Hippocampal formation (tissue), 2 donors: ENCODE measurements around the gene CCHCR1.
"Not testable (repeated sequence)": the region's sequence is repeated elsewhere in the genome, so short reads cannot be mapped to it uniquely, and the experiment has no call there.

Experiments
- DNase-seq, 2 donors: peaks; one replicate each; lab custom pipeline; 2025; lab: John Stamatoyannopoulos, UW

CCHCR1 gene, protein sequence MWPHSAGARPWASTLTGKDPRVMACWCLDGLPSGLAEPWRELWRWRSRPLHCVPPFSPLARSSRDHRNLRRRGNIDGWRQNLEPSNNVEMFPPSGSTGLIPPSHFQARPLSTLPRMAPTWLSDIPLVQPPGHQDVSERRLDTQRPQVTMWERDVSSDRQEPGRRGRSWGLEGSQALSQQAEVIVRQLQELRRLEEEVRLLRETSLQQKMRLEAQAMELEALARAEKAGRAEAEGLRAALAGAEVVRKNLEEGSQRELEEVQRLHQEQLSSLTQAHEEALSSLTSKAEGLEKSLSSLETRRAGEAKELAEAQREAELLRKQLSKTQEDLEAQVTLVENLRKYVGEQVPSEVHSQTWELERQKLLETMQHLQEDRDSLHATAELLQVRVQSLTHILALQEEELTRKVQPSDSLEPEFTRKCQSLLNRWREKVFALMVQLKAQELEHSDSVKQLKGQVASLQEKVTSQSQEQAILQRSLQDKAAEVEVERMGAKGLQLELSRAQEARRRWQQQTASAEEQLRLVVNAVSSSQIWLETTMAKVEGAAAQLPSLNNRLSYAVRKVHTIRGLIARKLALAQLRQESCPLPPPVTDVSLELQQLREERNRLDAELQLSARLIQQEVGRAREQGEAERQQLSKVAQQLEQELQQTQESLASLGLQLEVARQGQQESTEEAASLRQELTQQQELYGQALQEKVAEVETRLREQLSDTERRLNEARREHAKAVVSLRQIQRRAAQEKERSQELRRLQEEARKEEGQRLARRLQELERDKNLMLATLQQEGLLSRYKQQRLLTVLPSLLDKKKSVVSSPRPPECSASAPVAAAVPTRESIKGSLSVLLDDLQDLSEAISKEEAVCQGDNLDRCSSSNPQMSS

DNA sequence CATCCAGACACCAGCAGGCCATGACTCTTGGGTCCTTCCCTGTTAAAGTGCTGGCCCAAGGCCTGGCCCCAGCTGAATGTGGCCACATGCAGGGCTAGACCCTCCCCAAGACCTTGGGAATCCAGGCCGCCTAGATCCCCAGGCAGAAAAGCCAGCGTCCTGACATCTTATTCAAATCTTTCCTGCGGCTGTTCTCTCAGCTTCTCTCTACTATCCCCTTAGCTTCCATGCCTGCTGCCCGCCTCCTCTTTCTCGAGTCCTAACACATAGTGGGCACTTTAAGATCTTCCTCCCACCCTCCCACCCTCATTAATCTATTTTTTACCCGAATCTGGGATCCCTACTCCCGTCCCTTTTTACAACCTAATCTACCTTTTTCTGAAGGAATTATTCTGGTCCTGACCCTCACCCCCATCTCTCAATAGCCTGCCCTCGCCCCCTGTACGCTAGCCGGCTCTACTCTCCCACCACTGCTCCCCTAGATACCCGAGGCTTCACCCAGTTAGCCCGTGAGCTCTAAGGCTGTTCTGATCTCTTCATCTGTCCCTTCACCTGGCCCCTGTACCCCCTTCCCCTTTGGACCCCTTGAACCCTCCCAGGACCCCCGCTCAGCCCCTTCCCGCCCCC is at the start of gene CCHCR1:
Gene CCHCR1 (minus strand): TSS at position 290 of the 627 bp plus-strand sequence. CDS start 202 bp downstream, at position 88.
- no peak for DNase-seq

DNA sequence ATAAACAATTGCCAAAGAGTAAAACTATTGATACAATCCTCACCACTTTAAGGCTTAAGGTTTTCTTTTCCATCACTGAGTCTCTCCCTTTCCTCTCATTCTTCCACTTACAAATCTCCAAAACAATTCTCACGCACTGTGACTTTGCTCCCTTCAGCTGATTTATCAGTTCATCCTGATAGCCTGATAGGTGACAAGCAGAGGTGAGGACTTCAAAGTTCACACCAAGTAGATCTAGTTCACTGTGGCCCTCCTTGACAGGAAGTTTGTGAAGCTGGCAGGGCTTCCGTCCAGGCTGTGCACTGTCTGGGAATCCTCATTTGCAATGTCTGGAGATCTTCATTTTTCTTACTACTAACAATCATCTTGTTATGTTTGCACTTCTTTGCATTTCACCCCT is 48.0 kb upstream of the CCHCR1 start:
- DNase-seq, result no peak

DNA sequence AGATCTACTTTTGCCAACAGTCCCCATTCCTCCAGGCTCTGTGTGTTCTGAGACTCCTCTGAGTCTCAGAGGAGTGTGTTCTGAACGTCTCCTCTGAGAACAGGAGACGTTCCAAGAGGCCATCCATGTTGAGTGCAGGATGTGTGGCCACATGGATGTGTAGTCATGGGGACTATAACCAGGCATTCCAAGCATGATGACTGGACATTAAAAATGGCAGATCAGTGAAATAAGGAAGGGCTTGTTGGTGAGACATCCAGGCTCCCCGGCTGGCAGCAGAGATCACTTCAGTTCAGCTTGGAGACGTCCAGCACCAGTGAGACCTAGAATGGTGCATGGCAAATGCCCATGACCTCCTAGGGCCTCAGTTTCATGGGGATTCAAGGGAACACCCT is 47.1 kb upstream of the CCHCR1 start:
- DNase-seq, result no peak

DNA sequence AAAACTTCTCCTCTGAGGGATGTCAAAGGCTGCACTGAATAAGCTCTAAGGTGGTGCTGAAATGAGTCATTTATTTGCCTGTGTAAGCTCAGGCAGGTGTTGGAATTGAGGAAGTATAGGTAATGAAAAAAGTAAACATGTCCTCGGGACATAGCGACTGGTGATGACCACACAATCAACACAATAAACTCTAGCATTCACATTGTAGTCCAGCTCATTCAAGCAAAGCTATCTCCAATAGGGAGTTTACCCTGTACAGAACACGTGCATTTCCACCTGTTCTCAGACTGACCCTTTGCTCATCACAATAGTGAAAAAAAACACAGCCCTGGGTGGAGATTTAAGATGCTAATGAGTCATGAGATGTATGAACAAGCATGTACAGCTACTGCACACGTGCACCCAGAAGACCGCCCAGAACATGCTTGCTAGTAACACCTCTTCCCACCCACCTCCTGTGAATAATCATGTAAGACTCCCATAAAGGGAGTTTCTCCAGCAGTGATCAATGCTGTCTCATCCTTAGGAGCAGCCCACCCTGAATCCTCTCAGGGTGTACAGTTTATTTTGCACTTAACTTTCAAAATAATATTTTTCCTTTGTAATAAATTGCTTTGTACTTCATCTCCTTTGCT is 45.9 kb upstream of the CCHCR1 start:
- DNase-seq, result no peak

DNA sequence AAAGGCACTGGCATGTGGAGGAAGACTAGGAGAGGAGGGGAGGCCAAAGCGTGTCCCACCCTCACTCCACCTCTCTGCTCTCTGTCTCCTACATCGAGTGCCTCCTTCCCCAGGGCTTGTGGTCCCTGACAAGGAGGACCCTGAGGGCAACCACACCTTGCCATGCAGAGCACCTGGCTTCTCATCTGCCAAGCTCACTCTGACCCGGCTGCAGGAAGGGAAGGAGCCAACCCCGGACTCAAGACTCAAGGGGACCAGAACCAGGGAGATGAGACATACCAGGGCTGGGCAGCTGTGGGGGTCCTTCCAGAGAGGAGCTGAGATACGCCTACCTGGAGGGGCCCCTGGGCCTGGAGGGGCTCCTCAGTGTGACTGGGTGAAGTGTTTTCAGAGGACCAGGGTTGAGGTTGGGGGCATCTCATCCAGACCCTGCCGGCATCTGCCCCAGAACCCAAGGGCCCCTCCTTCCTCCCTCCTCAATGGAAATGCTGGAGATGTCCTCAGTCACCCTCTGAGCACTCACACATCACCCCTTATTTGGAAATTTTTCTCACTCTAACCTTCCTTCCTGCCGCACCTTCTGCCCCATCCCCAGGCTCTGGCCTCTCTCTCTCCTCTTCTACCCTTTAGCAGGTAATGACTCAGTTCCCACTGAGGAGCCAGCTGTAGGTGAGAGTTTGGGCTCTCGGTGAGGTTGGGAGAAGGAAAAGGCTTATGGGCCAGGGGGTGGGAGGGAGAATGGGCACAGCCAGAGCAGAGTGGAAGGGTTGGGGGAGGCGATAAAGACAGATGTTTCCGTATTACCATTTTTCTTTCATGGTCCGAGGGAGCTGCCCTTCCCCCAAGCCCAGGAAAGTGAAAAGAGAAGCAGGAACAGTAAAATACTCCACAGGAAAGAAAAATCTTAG is 44.9 kb upstream of the CCHCR1 start:
- no peak for DNase-seq

DNA sequence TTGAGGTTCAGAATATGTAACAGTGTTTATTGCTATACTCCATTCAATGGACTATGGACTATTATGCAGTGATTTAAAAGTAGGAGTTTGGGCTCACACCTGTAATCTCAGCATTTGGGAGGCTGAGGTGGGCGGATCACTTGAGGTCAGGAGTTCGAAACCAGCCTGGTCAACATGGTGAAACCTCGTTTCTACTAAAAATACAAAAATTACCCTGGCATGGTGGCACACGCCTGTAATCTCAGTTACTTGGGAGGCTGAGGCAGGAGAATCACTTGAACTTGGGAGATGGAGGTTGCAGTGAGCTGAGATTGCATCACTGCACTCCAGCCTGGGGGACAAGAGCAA is 41.5 kb upstream of the CCHCR1 start:
- DNase-seq, result not testable (repeated sequence)

DNA sequence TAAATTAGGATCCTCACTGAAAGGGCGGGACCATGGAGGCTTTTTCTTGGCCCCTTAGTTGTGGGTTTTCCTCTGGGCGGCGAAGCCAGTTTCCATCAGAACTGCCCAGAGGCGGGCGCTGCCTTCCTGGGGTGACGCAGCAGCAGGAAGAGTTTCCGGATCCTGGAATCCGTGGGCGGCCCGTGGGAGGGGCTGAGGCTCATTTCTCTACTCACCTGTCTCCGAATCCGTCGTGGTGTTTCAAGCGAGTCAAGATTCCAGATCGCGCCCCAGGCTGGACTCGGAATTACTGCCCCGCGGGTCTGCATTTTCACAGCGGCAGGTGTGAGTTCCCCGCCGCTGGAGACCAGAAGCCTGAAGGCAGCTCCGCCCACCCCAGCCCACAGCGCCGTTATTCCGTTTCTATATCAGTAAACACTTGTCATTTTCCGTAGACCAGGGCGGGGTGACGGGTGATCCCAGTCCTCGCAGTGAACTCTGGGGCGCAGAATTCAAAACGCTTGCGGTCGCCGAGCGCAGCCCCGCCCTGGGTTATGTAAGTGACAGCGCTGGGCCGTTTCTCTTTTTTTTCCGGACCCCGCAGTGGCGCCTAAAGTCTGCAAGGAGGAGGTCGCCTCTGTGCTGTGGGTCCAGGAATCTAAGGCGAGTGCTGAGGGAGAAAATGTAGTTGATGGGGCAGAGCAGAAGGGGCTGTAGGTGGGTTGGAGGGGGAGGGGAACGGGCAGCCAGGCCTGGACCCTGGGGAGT is 40.1 kb upstream of the CCHCR1 start:
- peak; percentile 62 to 81 for DNase-seq

DNA sequence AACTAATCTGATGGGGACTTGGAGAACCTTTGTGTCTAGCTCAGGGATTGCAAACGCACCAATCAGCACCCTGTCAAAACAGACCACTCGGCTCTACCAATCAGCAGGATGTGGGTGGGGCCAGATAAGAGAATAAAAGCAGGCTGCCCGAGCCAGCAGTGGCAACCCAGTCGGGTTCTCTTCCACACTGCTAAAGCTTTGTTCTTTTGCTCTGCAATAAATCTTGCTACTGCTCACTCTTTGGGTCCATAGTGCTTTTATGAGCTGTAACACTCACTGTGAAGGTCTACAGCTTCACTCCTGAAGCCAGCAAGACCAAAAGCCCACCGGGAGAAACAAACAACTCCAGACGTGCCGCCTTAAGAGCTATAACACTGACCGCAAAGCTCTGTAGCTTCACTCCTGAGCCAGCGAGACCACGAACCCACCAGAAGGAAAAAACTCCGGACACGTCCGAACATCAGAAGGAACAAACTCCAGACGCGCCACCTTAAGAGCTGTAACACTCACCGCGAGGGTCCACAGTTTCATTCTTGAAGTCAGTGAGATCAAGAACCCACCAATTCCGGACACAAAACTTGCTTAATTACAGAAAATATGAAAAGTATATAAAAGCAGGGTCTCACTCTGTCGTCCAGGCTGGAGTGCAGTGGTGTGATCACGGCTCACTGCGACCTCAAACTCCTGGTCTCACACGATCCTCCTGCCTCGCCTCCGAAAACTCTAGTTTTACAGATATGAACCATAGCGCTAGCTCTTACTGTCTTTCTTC is 38.8 kb upstream of the CCHCR1 start:
- not testable (repeated sequence) for DNase-seq

DNA sequence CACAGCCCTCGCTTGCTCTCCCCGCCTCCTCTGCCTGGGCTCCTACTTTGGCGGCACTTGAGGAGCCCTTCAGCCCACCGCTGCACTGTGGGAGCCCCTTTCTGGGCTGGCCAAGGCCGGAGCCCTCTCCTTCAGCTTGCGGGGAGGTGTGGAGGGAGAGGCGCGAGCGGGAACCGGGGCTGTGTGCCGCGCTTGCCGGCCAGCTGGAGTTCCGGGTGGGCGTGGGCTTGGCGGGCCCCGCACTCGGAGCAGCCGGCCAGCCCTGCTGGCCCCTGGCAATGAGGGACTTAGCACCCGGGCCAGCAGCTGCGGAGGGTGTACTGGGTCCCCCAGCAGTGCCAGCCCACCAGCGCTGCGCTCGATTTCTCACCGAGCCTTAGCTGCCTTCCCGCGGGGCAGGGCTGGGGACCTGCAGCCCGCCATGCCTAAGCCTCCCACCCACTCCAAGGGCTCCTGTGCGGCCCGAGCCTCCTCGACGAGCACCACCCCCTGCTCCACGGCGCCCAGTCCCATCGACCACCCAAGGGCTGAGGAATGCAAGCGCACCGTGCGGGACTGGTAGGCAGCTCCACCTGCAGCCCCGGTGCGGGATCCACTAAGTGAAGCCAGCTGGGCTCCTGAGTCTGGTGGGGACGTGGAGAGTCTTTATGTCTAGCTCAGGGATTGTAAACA is 37.8 kb upstream of the CCHCR1 start:
- not testable (repeated sequence) for DNase-seq

DNA sequence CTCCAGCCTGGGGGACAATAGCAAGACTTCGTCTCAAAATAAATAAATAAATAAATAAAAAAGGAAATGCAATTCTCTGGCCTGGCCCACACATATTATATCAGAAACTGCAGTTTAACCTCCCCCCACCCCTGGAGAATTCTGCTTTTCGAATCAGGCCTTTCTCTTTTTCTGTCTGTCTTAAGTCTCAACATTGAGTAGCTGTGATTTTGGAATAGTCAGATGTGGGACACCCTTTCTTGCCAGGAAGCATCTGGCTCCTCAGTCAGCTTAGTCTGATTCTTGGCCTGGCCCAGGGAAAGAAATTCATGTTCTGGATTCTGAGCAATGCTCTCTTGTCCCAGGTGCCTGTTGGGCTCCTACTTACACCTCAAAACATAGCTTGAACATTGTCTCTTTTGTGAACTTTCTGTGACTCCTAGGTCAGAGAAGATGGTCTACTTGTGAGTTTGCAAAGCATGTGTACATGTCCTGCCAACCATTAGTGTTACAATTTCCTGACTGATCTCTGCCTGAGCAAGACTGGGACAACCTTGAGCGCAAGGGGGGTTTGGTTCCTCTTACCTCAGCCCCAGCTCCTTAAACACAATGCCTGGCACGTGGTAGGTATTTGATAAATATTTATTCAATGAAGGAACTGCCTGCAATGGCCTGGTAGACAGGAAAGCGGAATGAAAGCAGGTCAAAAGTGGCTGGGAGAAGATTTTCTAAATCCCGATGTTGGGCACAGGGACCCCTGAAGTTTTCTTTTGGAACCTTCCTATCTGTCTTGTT is 36.6 kb upstream of the CCHCR1 start:
- no peak for DNase-seq

DNA sequence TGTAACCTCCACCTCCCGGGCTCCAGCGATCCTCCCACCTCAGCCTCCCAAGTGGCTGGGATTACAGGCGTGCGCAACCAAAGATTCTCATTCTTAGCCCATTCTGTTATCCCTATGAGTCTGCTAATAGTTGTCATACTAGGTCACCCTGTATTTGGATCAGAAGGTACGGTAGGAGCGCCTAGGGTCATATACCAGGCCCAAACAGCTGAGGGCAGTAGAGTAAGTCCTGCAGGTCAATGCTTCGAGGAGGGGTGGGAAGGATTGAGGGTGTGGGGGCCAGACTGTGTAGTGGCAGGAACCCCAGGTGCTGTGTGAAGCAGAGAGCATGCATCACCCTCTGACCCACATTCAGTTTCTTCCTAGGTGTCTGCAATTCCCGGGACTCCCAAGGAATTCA is 35.6 kb upstream of the CCHCR1 start:
- no peak for DNase-seq

DNA sequence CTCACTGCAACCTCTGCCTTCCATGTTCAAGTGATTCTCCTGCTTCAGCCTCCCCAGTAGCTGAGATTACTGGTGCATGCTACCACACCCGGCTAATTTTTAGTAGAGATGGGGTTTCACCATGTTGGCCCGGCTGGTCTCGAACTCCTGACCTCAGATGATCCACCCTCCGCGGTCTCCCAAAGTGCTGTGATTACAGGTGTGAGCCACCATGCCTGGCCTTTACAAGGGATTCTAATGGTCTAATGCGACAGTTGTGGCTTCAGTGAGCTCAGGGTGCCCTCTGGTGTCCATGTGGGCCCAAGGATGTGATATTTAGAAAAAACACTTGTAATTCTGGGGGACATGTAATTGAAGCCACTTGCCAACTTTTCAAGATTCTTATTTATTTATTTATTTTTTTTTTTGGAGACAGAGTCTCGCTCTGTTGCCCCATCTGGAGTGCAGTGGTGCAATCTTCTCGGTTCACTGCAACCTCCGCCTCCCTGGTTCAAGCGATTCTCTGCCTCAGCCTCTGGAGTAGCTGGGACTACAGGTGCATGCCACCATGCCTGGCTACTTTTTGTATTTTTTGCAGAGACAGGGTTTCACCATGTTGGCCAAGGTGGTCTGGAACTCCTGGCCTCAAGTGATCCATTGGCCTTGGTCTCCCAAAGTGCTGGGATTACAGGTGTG is 35.0 kb upstream of the CCHCR1 start:
- DNase-seq, result peak; percentile 33 to 47

DNA sequence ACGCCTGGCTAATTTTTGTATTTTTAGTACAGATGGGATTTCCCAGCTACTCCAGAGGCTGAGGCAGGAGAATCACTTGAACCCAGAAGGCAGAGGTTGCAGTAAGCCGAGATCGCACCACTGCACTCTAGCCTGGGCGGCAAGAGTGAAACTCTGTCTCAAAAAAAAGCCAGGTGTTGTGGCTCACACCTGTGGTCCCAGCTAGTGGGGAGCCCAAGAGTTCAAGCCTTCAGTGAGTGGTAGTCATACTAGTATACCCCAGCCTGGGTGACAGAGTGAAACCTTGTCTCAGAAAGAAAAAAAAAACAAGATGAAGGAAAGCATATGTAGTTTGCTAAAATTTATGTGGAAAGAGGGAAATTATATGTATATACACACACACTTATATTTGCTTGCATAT is 32.9 kb upstream of the CCHCR1 start:
- DNase-seq, result no peak

DNA sequence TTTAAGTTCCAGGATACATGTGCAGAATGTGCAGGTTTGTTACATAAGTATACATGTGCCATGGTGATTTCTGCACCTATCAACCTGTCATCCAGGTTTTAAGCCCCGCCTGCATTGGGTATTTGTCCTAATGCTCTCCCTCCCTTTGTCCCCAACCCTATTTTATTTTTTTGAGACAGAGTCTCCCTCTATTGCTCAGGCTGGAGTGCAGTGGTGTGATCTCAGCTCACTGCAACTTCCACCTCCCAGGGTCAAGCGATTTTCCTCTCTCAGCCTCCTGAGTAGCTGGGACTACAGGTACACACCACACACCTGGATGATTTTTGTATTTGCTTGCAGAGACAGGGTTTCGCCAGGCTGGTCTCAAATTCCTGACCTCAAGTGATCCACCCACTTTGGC is 31.6 kb upstream of the CCHCR1 start:
- DNase-seq, result not testable (repeated sequence)

DNA sequence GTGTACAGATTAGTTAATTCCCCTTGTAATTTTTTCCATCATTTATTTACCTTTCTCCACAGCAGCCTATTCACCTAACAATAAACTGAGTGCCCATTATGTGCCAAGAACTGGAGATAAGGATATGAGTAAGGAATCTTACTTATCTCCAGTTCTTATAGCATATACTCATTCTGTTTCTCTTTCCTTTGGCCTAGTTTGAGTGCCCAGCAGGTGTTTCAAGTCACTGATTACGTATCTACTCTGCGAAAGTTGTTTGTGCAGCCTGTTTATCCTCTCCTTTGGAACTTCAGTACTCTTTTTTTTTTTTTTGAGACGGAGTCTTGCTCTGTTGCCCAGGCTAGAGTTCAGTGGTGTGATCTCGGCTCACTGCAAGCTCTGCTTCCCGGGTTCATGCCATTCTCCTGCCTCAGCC is 30.2 kb upstream of the CCHCR1 start:
- no peak for DNase-seq

DNA sequence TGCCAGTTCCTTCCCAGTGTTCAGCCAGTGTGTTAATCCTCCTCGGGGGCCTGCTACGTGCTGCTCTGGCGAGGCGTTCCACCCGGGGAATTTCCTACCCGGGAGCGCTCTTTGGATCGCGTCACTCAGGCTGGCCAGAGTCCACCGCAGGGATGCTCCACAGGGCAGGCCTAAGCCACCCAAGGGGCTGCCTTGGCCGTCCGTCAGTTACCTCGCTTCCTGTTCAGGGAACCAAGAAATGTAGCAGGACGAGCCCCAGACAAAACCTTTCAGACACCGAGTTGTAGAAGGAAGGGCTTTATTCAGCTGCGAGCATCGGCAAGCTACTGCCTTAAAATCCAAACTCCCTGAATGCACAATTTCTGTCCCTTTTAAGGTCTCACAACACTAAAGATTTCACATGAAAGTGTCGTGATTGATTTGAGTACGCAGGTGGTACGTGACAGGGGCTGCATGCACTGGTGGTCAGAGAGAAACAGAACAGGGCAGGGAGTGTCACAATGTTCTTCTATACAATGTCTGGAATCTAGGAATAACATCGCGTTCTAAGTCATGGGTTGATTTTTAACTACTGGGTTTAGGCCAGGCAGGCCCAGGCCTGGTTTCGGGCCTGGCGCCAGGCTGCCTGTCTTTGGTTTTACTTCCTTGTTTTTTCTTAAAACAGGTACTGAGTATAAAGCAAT is 28.6 kb upstream of the CCHCR1 start:
- no peak for DNase-seq

DNA sequence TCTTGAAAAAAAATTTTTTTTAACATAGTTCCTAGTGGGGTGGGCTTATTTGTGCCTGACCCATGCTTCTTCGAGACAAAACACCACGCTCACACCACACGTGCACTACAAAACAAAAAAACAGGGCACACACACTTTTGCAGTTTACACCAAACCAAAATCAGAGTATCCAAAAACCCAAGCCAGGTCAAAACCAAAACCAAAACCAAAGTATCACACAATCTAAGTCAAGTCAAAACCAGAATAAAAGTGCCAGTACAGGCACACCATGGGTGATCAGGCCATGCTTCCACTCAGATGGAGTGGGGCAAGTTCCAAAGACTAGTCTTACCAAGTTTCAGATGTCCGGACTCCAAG is 28.1 kb upstream of the CCHCR1 start:
- not testable (repeated sequence) for DNase-seq
